H9 (cell line): Measurements from ENCODE around the gene GABRE. TPM values are rescaled to one million over a fixed set of nuclear protein-coding genes. Genes with fewer than 3 reads are reported as not detected.
A peak's percentile ranks its signal among the peaks of the same experiment; 100 is the strongest.

ENCODE experiments used
- DNase-seq: peaks from one replicate; pipeline ENCODE4 v3.0.0-alpha.2; 2017
- H2AFZ ChIP-seq: one replicate; pipeline ENCODE4 v1.6.1; 2013; ENCODE audit warnings: mild to moderate bottlenecking, low read length, control low read depth, moderate library complexity
- H2AK5ac ChIP-seq: 2 replicates; pipeline ENCODE4 v1.6.1; 2013; ENCODE audit warnings: low read length, control low read depth, mixed read lengths; ENCODE audit not compliant: insufficient read length
- H2BK120ac ChIP-seq: one replicate; pipeline ENCODE4 v1.6.1; 2013; ENCODE audit warnings: low read depth, mild to moderate bottlenecking, low read length, control low read depth, inconsistent platforms; ENCODE audit not compliant: poor library complexity, severe bottlenecking
- H2BK12ac ChIP-seq: 2 replicates; pipeline ENCODE4 v1.6.1; 2013; ENCODE audit warnings: low read length, control low read depth, mixed read lengths, low read depth; ENCODE audit not compliant: insufficient read length
- H2BK15ac ChIP-seq: 2 replicates; pipeline ENCODE4 v1.6.1; 2013; ENCODE audit warnings: low read depth, low read length, control low read depth
- H2BK20ac ChIP-seq: one replicate; pipeline ENCODE4 v1.6.1; 2013; ENCODE audit warnings: low read depth, mild to moderate bottlenecking, low read length, control low read depth, inconsistent platforms; ENCODE audit not compliant: poor library complexity, severe bottlenecking
- H2BK5ac ChIP-seq: 2 replicates; pipeline ENCODE4 v1.6.1; 2013; ENCODE audit warnings: low read length, control low read depth, mixed read lengths; ENCODE audit not compliant: insufficient read length
- H3K14ac ChIP-seq: 2 replicates; pipeline ENCODE4 v1.6.1; 2013; ENCODE audit warnings: low read length, control low read depth; ENCODE audit not compliant: insufficient read depth
- H3K18ac ChIP-seq: 2 replicates; pipeline ENCODE4 v1.6.1; 2013; ENCODE audit warnings: low read depth, mild to moderate bottlenecking, mixed read lengths, low read length, control low read depth; ENCODE audit not compliant: insufficient read length
- H3K23ac ChIP-seq: 2 replicates; pipeline ENCODE4 v1.6.1; 2013; ENCODE audit warnings: low read length, control low read depth, mixed read lengths, low read depth; ENCODE audit not compliant: insufficient read length
- H3K23me2 ChIP-seq: 2 replicates; pipeline ENCODE4 v1.6.1; 2013; ENCODE audit warnings: low read depth, mild to moderate bottlenecking, mixed read lengths, low read length, control low read depth; ENCODE audit not compliant: insufficient read length, poor library complexity, severe bottlenecking
- H3K27ac ChIP-seq: 2 replicates; pipeline ENCODE4 v1.5.1; 2013; ENCODE audit warnings: low read length, control low read depth, mixed read lengths, low read depth; ENCODE audit not compliant: insufficient read length
- H3K27me3 ChIP-seq: 2 replicates; pipeline ENCODE4 v1.6.1; 2013; ENCODE audit warnings: low read length, control low read depth, inconsistent platforms; ENCODE audit not compliant: insufficient read depth
- H3K4ac ChIP-seq: 2 replicates; pipeline ENCODE4 v1.6.1; 2013; ENCODE audit warnings: low read depth, mild to moderate bottlenecking, control low read depth, inconsistent platforms, low read length, moderate library complexity
- H3K4me1 ChIP-seq: 2 replicates; pipeline ENCODE4 v1.6.1; 2013; ENCODE audit warnings: low read length, control low read depth, inconsistent platforms; ENCODE audit not compliant: insufficient read depth
- H3K4me2 ChIP-seq: 2 replicates; pipeline ENCODE4 v1.6.1; 2013; ENCODE audit warnings: low read length, control low read depth, mixed read lengths; ENCODE audit not compliant: insufficient read length, insufficient read depth
- H3K56ac ChIP-seq: 2 replicates; pipeline ENCODE4 v1.6.1; 2013; ENCODE audit warnings: low read depth, mild to moderate bottlenecking, mixed read lengths, low read length, control low read depth; ENCODE audit not compliant: insufficient read length
- H3K79me1 ChIP-seq: 2 replicates; pipeline ENCODE4 v1.6.1; 2013; ENCODE audit warnings: low read depth, mild to moderate bottlenecking, moderate library complexity, low read length, control low read depth, inconsistent platforms; ENCODE audit not compliant: insufficient read depth, poor library complexity, severe bottlenecking
- H3K79me2 ChIP-seq: 2 replicates; pipeline ENCODE4 v1.6.1; 2013; ENCODE audit warnings: low read length, control low read depth, inconsistent platforms; ENCODE audit not compliant: insufficient read depth
- H3K9ac ChIP-seq: 2 replicates; pipeline ENCODE4 v1.6.1; 2013; ENCODE audit warnings: low read length, control low read depth, mixed read lengths; ENCODE audit not compliant: insufficient read length; ENCODE audit errors: extremely low read depth
- H3K9me3 ChIP-seq: one replicate; pipeline ENCODE4 v1.6.1; 2013; ENCODE audit warnings: low read depth, low read length, inconsistent platforms; ENCODE audit not compliant: control insufficient read depth
- H3T11ph ChIP-seq: one replicate; pipeline ENCODE4 v1.6.1; 2013; ENCODE audit warnings: mild to moderate bottlenecking, low read length, control low read depth, inconsistent platforms
- H4K20me1 ChIP-seq: one replicate; pipeline ENCODE4 v1.6.1; 2013; ENCODE audit not compliant: control insufficient read depth, insufficient read length, insufficient read depth
- H4K5ac ChIP-seq: 2 replicates; pipeline ENCODE4 v1.6.1; 2013; ENCODE audit warnings: low read depth, mild to moderate bottlenecking, mixed read lengths, low read length, control low read depth; ENCODE audit not compliant: insufficient read length
- H4K8ac ChIP-seq: replicated peaks from 2 replicates; pipeline ENCODE4 v1.6.1; 2013; ENCODE audit warnings: low read length, control low read depth, mixed read lengths, low read depth; ENCODE audit not compliant: insufficient read length
- H4K91ac ChIP-seq: 2 replicates; pipeline ENCODE4 v1.6.1; 2013; ENCODE audit warnings: low read depth, mild to moderate bottlenecking, moderate library complexity, mixed read lengths, low read length, control low read depth; ENCODE audit not compliant: insufficient read length
- H3K27ac Mint-ChIP-seq, 3 experiments: 2 replicates in 2 of 3; 3 replicates in 1 of 3; pipeline ENCODE4 v1.8.0; 2020 to 2021; ENCODE audit warnings: mixed read lengths in 3 of 3, mild to moderate bottlenecking in 1 of 3, moderate library complexity in 1 of 3
- H3K27me3 Mint-ChIP-seq: 2 replicates; pipeline ENCODE4 v1.8.0; 2021; ENCODE audit warnings: low read depth, mild to moderate bottlenecking, moderate library complexity, mixed read lengths
- H3K36me3 Mint-ChIP-seq, 3 experiments: 2 replicates in 2 of 3; 3 replicates in 1 of 3; pipeline ENCODE4 v1.8.0; 2020 to 2021; ENCODE audit warnings: low read depth in 3 of 3, mixed read lengths in 3 of 3; ENCODE audit not compliant: insufficient read depth in 1 of 3
- H3K4me1 Mint-ChIP-seq, 2 experiments: 2 replicates each; pipeline ENCODE4 v1.8.0; 2020; ENCODE audit warnings: mixed read lengths in 2 of 2
- H3K4me3 Mint-ChIP-seq, 2 experiments: 2 replicates in 1 of 2; 3 replicates in 1 of 2; pipeline ENCODE4 v1.8.0; 2020 to 2021; ENCODE audit warnings: mild to moderate bottlenecking in 2 of 2, mixed read lengths in 2 of 2, moderate library complexity in 1 of 2
- H3K9me3 Mint-ChIP-seq, 2 experiments: 2 replicates in 1 of 2; 3 replicates in 1 of 2; pipeline ENCODE4 v1.8.0; 2020; ENCODE audit warnings: mild to moderate bottlenecking in 2 of 2, mixed read lengths in 2 of 2, moderate library complexity in 1 of 2
- CTCF ChIP-seq: fragments of 200-600 bp; sonication (generic); conservative IDR thresholded peaks from 3 replicates; pipeline ENCODE4 v1.8.0; 2021; ENCODE audit warnings: antibody characterized with exemption, mild to moderate bottlenecking
- WGBS: extraction: QIAGEN DNeasy Blood & Tissue Kit; methylation state at CpG from one replicate; pipeline ENCODE4 v1.1.7; 2013; ENCODE audit warnings: missing lambda C conversion rate, low lambda C conversion rate, mixed read lengths; ENCODE audit not compliant: insufficient read length; ENCODE audit errors: extremely low coverage; 5-methylcytosine and 5-hydroxymethylcytosine counted together
- total RNA-seq: library from RNA; stranded (reverse); gene quantifications from 2 replicates; pipeline ENCODE4 v1.2.1, GENCODE V29; 2021

The GABRE gene
- total RNA-seq, 1 experiment from 2014 or later, result 1.8 TPM

GRCh38 chrX:151922692-151923091 is 51.8 kb downstream of the GABRE start:
- H3K18ac ChIP-seq, result no peak overlapping the region
- no peak overlapping the region for H2BK5ac ChIP-seq
- no peaks in the 10 kb centered on the region; a peak in 1 of 7 replicates for H3K36me3 Mint-ChIP-seq
- H3K27ac Mint-ChIP-seq, result peak overlapping the region in 1 of 3 experiments; percentile 35; a peak in 1 of 7 replicates
- H4K91ac ChIP-seq, result no peak overlapping the region
- H3K9me3 ChIP-seq, result peaks cover 29% of the 10 kb centered on the region
- H3K9ac ChIP-seq, result no peak overlapping the region
- H3K56ac ChIP-seq, result no peak overlapping the region
- H2BK15ac ChIP-seq, result no peak overlapping the region
- H3K4me3 Mint-ChIP-seq, result no peak overlapping the region
- WGBS, result no CpG with 5 or more reads among the region's 5 CpGs
- H4K8ac ChIP-seq, result no peak overlapping the region
- H4K5ac ChIP-seq, result no peak overlapping the region
- H3K27me3 Mint-ChIP-seq, result no peaks in the 10 kb centered on the region; the same call in 1 of the 2 replicates
- H3T11ph ChIP-seq, result no peak overlapping the region
- H3K4ac ChIP-seq, result no peak overlapping the region
- no peaks in the 10 kb centered on the region for H3K23me2 ChIP-seq
- H3K4me2 ChIP-seq, result no peak overlapping the region
- no peak overlapping the region for H2AFZ ChIP-seq
- H3K14ac ChIP-seq, result no peak overlapping the region
- no peak overlapping the region for H2AK5ac ChIP-seq
- H3K27me3 ChIP-seq, result no peaks in the 10 kb centered on the region
- peaks cover 63 to 69% of the 10 kb centered on the region in 2 experiments for H3K9me3 Mint-ChIP-seq
- H3K4me1 Mint-ChIP-seq, result peaks cover 2% of the 10 kb centered on the region in 2 experiments; a peak in 1 of 4 replicates
- no peak overlapping the region for H2BK120ac ChIP-seq
- H3K79me2 ChIP-seq, result no peaks in the 10 kb centered on the region
- no peak overlapping the region for H3K27ac ChIP-seq
- H3K23ac ChIP-seq, result no peak overlapping the region
- H4K20me1 ChIP-seq, result no peaks in the 10 kb centered on the region
- no peak overlapping the region for H2BK20ac ChIP-seq
- H3K79me1 ChIP-seq, result no peaks in the 10 kb centered on the region
- TF ChIP-seq CTCF, result no peak
- DNase-seq, result no peak
- H2BK12ac ChIP-seq, result no peak overlapping the region
- no peaks in the 10 kb centered on the region for H3K4me1 ChIP-seq
